ENCODE measurements around the gene PHEX.

The PHEX gene

GRCh38 chrX:22025751-22026150 is 6.4 kb upstream of the PHEX start:
- Histone ChIP-seq H3K27me3 (replicated peaks; ENCODE audit: insufficient read depth, low read length) (no peaks in the 10 kb centered on the region), H3K4me2 (ENCODE audit: low read depth, low read length) (no peak overlapping the region), H3K9me2 (replicated peaks; ENCODE audit: insufficient read depth, low read length) (no peaks in the 10 kb centered on the region), H3K9ac (ENCODE audit: low read length) (no peak overlapping the region), H4K20me1 (ENCODE audit: insufficient read depth, low read length) (no peaks in the 10 kb centered on the region), H3F3A (ENCODE audit: insufficient read depth, low read length) (no peaks in the 10 kb centered on the region), H3K79me2 (ENCODE audit: low read length) (no peaks in the 10 kb centered on the region), H3K4me3 (ENCODE audit: low read length) (no peak overlapping the region), H3K4me1 (ENCODE audit: low read length) (no peaks in the 10 kb centered on the region), H2AFZ (ENCODE audit: low read length) (no peak overlapping the region), H3K36me3 (replicated peaks; ENCODE audit: insufficient read depth, low read length) (no peaks in the 10 kb centered on the region), H3K27ac (ENCODE audit: low read length) (no peak overlapping the region), H3K9me3 (replicated peaks; ENCODE audit: insufficient read depth, low read length) (no peaks in the 10 kb centered on the region)
- TF ChIP-seq EZH2 (optimal IDR thresholded peaks at IDR 0.05; ENCODE audit: low read depth, low read length) (no peak), EZH2phosphoT487 (IDR thresholded peaks at IDR 0.05; ENCODE audit: low read length) (no peak), CTCF (IDR thresholded peaks at IDR 0.05; ENCODE audit: low read length) (no peak)
- DNase-seq: no peak

GRCh38 chrX:22026731-22027130 is 5.4 kb upstream of the PHEX start:
- Histone ChIP-seq H3K4me2 (ENCODE audit: low read depth, low read length) (no peak overlapping the region), H3F3A (ENCODE audit: insufficient read depth, low read length) (no peaks in the 10 kb centered on the region), H3K4me1 (ENCODE audit: low read length) (no peaks in the 10 kb centered on the region), H3K27ac (ENCODE audit: low read length) (no peak overlapping the region), H3K79me2 (ENCODE audit: low read length) (no peaks in the 10 kb centered on the region), H3K36me3 (replicated peaks; ENCODE audit: insufficient read depth, low read length) (no peaks in the 10 kb centered on the region), H3K27me3 (replicated peaks; ENCODE audit: insufficient read depth, low read length) (no peaks in the 10 kb centered on the region), H3K9ac (ENCODE audit: low read length) (no peak overlapping the region), H3K9me2 (replicated peaks; ENCODE audit: insufficient read depth, low read length) (no peaks in the 10 kb centered on the region), H4K20me1 (ENCODE audit: insufficient read depth, low read length) (no peaks in the 10 kb centered on the region), H2AFZ (ENCODE audit: low read length) (no peak overlapping the region), H3K4me3 (ENCODE audit: low read length) (no peak overlapping the region), H3K9me3 (replicated peaks; ENCODE audit: insufficient read depth, low read length) (no peaks in the 10 kb centered on the region)
- DNase-seq: no peak
- no peak for TF ChIP-seq EZH2phosphoT487 (IDR thresholded peaks at IDR 0.05; ENCODE audit: low read length)
- no peak for TF ChIP-seq CTCF (IDR thresholded peaks at IDR 0.05; ENCODE audit: low read length)
- no peak for TF ChIP-seq EZH2 (optimal IDR thresholded peaks at IDR 0.05; ENCODE audit: low read depth, low read length)

DNA sequence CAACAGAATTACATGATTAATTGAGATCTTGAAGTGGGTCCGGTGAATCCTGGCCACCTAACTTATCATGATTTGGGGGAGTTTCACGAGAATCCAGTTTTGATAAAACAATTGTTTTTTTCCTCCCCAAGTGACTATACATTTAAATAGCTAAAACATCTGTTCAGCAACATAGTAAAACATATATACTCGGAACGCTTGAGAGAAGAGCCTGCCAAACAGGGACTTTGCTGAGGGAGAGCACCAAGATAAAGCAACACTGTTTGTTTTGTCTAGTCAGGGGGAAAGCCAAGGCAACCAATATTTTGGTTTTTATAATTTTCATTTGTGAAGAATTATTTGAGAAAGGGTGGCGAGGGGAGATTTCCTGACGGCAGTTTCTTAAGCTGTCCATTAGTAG is 381 bp downstream of the PHEX start:
- Histone ChIP-seq H3K9ac (ENCODE audit: low read length) (no peak overlapping the region), H3K4me1 (ENCODE audit: low read length) (no peaks in the 10 kb centered on the region), H3K79me2 (ENCODE audit: low read length) (no peaks in the 10 kb centered on the region), H2AFZ (ENCODE audit: low read length) (no peak overlapping the region), H3K9me3 (replicated peaks; ENCODE audit: insufficient read depth, low read length) (no peaks in the 10 kb centered on the region), H3K4me3 (ENCODE audit: low read length) (no peak overlapping the region), H3K36me3 (replicated peaks; ENCODE audit: insufficient read depth, low read length) (no peaks in the 10 kb centered on the region), H3K9me2 (replicated peaks; ENCODE audit: insufficient read depth, low read length) (no peaks in the 10 kb centered on the region), H4K20me1 (ENCODE audit: insufficient read depth, low read length) (no peaks in the 10 kb centered on the region), H3K27ac (ENCODE audit: low read length) (no peak overlapping the region), H3K4me2 (ENCODE audit: low read depth, low read length) (no peak overlapping the region), H3F3A (ENCODE audit: insufficient read depth, low read length) (no peaks in the 10 kb centered on the region), H3K27me3 (replicated peaks; ENCODE audit: insufficient read depth, low read length) (no peaks in the 10 kb centered on the region)
- no peak for TF ChIP-seq CTCF (IDR thresholded peaks at IDR 0.05; ENCODE audit: low read length)
- no peak for TF ChIP-seq EZH2phosphoT487 (IDR thresholded peaks at IDR 0.05; ENCODE audit: low read length)
- TF ChIP-seq EZH2 (optimal IDR thresholded peaks at IDR 0.05; ENCODE audit: low read depth, low read length): no peak
- no peak for DNase-seq

Measured in MM.1S (cell line).